NCI-H524 (cell line): ENCODE data around the gene POLD4.

Experiments used
- DNase-seq, 2 experiments: peaks; one replicate each; lab custom pipeline; 2025; lab: John Stamatoyannopoulos, UW

Gene POLD4

DNA sequence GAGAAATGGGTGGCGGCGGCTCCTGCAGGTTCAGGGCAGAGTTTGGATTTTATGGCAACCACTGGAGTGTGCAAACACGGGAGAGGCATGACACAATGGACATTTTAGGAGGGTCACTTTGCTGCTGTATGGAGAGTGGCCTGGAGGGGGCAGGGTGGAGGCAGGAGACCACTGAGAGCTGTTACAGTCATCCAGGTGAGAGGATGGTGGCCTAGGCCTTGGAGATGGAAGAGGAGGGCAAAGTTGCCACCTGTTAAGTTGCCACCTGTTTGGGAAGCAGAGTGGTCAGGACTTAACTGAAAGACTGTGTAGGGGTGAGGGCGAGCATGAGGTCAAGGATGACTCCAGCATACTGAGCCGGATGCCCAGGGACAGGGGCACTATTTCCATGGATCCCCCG is 36.1 kb upstream of the POLD4 start:
- DNase-seq: peak in 1 of 2 experiments; percentile 25

DNA sequence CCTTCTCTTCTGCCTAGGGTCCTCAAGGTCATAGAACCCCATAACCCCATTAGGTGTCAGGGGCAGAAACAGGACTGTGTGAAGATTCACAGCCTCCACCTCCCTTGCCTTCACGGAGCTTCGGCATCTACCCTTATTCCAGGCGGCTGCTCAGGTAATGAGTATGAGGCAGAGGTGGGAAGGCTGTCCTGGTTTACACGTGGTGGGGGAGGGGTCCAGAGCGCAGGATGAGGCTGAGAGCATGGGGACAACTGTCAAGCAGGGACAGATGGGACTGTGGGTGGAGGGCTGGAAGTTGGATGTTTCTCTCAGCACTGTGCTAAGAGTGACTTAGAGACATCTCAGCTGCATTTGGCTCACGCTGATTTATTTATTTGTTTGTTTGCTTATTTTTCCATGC is 34.2 kb upstream of the POLD4 start:
- no peak for DNase-seq

- DNase-seq: no peak
Measured at GRCh38 chr11:67387069-67387468, 33.7 kb upstream of the POLD4 start.

DNA sequence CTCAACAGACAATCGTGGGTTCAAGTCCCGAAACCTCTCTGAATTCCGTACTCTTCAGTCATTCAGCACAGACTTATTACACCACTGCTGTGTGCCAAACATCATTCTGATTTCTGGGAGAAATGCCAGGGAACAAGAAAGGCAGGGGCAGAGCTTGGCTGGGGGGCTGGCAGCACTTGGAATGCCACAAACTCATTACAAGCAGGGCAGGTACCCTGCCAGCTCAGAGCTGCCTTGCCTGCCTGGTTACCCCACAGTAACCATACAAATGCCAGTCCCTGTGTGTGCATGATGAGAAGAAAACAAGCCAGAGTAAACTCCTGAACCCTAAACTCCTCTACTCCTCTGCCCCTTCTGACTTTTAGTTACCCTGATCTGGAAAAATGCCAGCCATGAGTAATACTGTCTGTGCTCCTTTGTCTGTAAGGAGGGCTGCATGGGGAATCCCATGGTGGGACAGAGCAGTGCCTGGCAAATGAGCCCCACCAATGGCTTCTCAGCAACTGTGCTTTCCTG is 31.6 kb upstream of the POLD4 start:
- no peak for DNase-seq

DNA sequence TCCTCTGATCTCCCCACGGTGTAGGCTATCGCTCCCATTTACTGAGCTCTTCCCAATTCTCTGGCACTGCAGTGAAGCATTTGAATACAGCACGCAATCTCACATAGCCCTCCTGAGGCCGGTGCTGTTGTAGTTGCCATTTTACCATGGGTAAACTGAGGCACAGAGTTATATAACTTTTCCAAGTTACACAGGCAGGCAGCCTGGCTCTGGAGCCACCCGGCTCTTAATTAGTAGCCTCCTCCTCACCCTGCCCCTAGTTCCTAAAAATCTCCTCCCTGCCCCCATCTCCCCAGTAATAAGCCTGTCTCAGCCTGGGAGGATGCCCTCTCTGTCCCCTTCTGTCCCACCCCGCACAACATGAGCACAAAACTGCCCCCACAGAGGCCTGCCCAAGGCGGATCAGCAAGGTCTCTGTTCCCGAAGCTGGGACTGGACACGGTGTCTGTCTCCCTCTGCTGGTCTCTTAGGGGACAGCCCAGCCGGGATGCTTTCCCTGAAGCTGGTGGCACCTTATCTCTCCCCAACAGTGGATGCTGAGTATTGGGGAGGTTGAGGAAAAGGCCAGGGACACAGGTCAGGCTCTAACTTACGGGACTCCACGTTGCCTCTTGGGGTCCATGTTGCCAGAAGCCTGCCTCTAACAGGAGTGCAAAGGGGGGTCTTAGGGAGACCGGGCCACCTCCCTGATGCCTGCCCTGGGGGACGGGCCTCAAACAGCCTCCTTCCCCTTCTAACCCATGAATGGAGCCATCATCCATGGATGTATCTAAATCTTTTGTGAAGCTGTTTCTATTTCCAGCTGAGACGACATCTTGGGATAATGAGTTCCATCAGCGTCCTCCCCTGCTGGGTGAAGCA is 29.2 kb upstream of the POLD4 start:
- DNase-seq: peak; percentile 41 to 66

- no peak for DNase-seq
Measured at GRCh38 chr11:67381244-67381972, 28.1 kb upstream of the POLD4 start.

GRCh38 chr11:67379061-67380058 is 26.0 kb upstream of the POLD4 start:
- no peak for DNase-seq

GRCh38 chr11:67378544-67378943 is 25.2 kb upstream of the POLD4 start:
- no peak for DNase-seq

GRCh38 chr11:67376873-67377808 is 23.8 kb upstream of the POLD4 start:
- no peak for DNase-seq

GRCh38 chr11:67376063-67376820 is 22.9 kb upstream of the POLD4 start:
- no peak for DNase-seq

- DNase-seq: no peak
Measured at GRCh38 chr11:67375320-67376055, 22.1 kb upstream of the POLD4 start.

GRCh38 chr11:67374571-67375281 is 21.4 kb upstream of the POLD4 start:
- DNase-seq: no peak

GRCh38 chr11:67373648-67374570 is 20.6 kb upstream of the POLD4 start:
- DNase-seq: peak; percentile 27 to 61

GRCh38 chr11:67372993-67373647 is 19.8 kb upstream of the POLD4 start, which contains the start of gene CLCF1:
CLCF1 (minus strand) TSS chr11:67373598; CDS start chr11:67373539, 59 bp downstream.
- DNase-seq: no peak

GRCh38 chr11:67372321-67372992 is 19.1 kb upstream of the POLD4 start:
- DNase-seq: no peak

GRCh38 chr11:67371911-67372320 is 18.6 kb upstream of the POLD4 start:
- DNase-seq: no peak
